HepG2 (cell line): Measurements from ENCODE around the gene KRCC1. TPM values are rescaled to one million over a fixed set of nuclear protein-coding genes. Genes with fewer than 3 reads are reported as not detected.

ENCODE experiments used
- CBX2 ChIP-seq, 2 experiments: fragments of 200-600 bp in 1 of 2; sonication (generic); formaldehyde crosslinking in 1 of 2; IDR thresholded peaks; 2 replicates each; pipeline versions ENCODE4 v1.7.0 to v1.8.1; 2018 to 2022; ENCODE audit warnings: low read depth in 2 of 2, low read length in 1 of 2, mild to moderate bottlenecking in 1 of 2, missing genetic modification reagents in 1 of 2
- GTF3A ChIP-seq: sonication (generic); formaldehyde crosslinking; conservative IDR thresholded peaks from 2 replicates; pipeline ENCODE4 v1.4.0; 2020; ENCODE audit warnings: mild to moderate bottlenecking, missing genetic modification reagents
- MAZ ChIP-seq, 2 experiments: sonication (generic) in 1 of 2; formaldehyde crosslinking in 1 of 2; IDR thresholded peaks; 2 replicates each; pipeline versions ENCODE4 v1.5.0 to v1.6.1; 2012 to 2020; ENCODE audit warnings: low read depth in 2 of 2, mild to moderate bottlenecking in 2 of 2, borderline replicate concordance in 1 of 2, improper control_type of control experiment in 1 of 2, low read length in 1 of 2, missing genetic modification reagents in 1 of 2, moderate library complexity in 1 of 2
- MNT ChIP-seq: fragments of 450-650 bp; IDR thresholded peaks from 2 replicates; pipeline ENCODE4 v1.6.1; 2016
- NR1H2 ChIP-seq: sonication (generic); formaldehyde crosslinking; IDR thresholded peaks from 2 replicates; pipeline ENCODE4 v1.8.1; 2022; ENCODE audit warnings: low read depth, missing genetic modification reagents, borderline replicate concordance
- SIX1 ChIP-seq: sonication (generic); formaldehyde crosslinking; IDR thresholded peaks from 2 replicates; pipeline ENCODE4 v1.4.0; 2020; ENCODE audit warnings: missing genetic modification reagents, borderline replicate concordance
- ZNF136 ChIP-seq: sonication (generic); formaldehyde crosslinking; IDR thresholded peaks from 2 replicates; pipeline ENCODE4 v1.8.1; 2022; ENCODE audit warnings: low read depth, mild to moderate bottlenecking, moderate library complexity, missing genetic modification reagents
- ZNF280D ChIP-seq: sonication (generic); formaldehyde crosslinking; IDR thresholded peaks from 2 replicates; pipeline ENCODE4 v1.5.1; 2020; ENCODE audit warnings: mild to moderate bottlenecking, missing genetic modification reagents
- polyA plus RNA-seq, 8 experiments: library from polyadenylated mRNA; depleted of rRNA in 3 of 8; stranded (reverse) in 7 of 8; unstranded in 1 of 8; fragments of >200 nt; fragmentation: Illumina TruSeq in 4 of 8; extraction: Trizol in 4 of 8; gene quantifications; 2 replicates each; pipeline versions ENCODE4 v1.2.1 to v1.2.3, GENCODE V29; 2011 to 2016; ENCODE audit warnings: low read depth in 4 of 8, missing spikeins in 1 of 8, mixed read lengths in 1 of 8; ENCODE audit not compliant: insufficient read depth in 1 of 8
- total RNA-seq, 5 experiments: library from RNA; depleted of rRNA; stranded (reverse); fragments of >200 nt; fragmentation: Illumina TruSeq; extraction: Trizol; gene quantifications; 2 replicates each; pipeline ENCODE4 v1.2.3, GENCODE V29; 2016; ENCODE audit warnings: low read depth in 1 of 5
- TF ChIP-seq, protein P1 (sequence below): sonication (generic); formaldehyde crosslinking; IDR thresholded peaks from 2 replicates; pipeline ENCODE4 v1.4.0; 2020; ENCODE audit warnings: missing genetic modification reagents
- TF ChIP-seq, protein P2 (sequence below): sonication (generic); formaldehyde crosslinking; IDR thresholded peaks from 2 replicates; pipeline ENCODE4 v1.9.0; 2021; ENCODE audit warnings: mild to moderate bottlenecking, missing genetic modification reagents

KRCC1 gene
- total and polyA plus RNA-seq, 2 of the 13 experiments (the other 11 are each of a cell fraction or from before 2014, with no cell fraction given) = 6.5 to 7.7 TPM

DNA sequence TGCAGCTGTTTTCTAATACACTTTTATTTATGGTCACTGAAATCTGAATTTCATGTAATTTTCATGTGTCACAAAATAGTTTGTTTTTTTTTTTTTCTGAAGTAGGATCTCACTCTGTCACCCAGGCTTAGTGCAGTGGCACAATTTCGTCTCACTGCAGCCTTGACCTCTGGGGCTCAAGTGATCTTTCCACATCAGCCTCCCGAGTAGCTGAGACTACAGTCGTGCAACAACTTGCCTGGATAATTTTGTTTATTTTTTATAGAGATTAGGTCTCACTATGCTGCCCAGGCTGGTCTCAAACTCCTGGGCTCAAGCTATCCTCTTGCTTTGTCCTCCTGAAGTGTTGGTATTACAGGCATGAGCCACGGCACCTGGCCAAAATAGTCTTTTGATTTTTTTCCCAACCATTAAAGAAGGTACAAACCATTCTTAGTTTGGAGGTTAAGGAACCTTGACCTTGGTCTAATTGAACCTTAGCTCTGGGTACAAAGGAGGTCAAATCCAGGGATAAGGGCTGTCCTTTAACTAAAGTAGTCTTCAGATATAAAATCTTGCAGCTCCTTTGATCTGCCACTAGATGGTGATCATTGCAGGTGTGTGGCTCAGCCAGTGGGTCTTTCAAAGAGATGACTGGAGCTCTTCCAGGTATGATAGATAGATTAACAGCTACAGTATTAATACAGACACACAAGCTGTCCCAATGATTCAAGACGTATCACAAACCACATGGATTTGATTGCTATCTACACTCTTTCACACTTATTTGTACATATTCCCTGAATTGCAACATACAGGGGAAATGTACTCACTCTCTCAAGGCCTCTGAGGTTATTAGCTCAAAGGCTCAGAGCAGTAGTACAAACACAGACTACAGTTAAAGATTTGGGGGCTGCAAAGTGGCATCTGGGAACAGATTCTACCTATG lies 4.7 kb upstream of the KRCC1 start (continued):
- TF ChIP-seq, protein P1, sequence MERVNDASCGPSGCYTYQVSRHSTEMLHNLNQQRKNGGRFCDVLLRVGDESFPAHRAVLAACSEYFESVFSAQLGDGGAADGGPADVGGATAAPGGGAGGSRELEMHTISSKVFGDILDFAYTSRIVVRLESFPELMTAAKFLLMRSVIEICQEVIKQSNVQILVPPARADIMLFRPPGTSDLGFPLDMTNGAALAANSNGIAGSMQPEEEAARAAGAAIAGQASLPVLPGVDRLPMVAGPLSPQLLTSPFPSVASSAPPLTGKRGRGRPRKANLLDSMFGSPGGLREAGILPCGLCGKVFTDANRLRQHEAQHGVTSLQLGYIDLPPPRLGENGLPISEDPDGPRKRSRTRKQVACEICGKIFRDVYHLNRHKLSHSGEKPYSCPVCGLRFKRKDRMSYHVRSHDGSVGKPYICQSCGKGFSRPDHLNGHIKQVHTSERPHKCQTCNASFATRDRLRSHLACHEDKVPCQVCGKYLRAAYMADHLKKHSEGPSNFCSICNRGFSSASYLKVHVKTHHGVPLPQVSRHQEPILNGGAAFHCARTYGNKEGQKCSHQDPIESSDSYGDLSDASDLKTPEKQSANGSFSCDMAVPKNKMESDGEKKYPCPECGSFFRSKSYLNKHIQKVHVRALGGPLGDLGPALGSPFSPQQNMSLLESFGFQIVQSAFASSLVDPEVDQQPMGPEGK = 0 out of 2 replicates have a peak, but pooled peaks have one; percentile 36
- no peak for TF ChIP-seq CBX2 (IDR thresholded peaks at IDR 0.05; ENCODE audit: low read depth, low read length)
- TF ChIP-seq CBX2 (CRISPR knock-in tag; IDR thresholded peaks at IDR 0.05; ENCODE audit: low read depth) = no peak
- TF ChIP-seq NR1H2 (CRISPR knock-in tag) = no peak
- peak; percentile 77; the same call in 1 of the 2 replicates for TF ChIP-seq ZNF136
- TF ChIP-seq MNT = no peak
- no peak for TF ChIP-seq MAZ (IDR thresholded peaks at IDR 0.05; ENCODE audit: borderline replicate concordance, low read depth, low read length)
- TF ChIP-seq MAZ (CRISPR knock-in tag; IDR thresholded peaks at IDR 0.05; ENCODE audit: low read depth) = no peak
- TF ChIP-seq GTF3A (CRISPR knock-in tag) = no peak
- TF ChIP-seq, protein P2, sequence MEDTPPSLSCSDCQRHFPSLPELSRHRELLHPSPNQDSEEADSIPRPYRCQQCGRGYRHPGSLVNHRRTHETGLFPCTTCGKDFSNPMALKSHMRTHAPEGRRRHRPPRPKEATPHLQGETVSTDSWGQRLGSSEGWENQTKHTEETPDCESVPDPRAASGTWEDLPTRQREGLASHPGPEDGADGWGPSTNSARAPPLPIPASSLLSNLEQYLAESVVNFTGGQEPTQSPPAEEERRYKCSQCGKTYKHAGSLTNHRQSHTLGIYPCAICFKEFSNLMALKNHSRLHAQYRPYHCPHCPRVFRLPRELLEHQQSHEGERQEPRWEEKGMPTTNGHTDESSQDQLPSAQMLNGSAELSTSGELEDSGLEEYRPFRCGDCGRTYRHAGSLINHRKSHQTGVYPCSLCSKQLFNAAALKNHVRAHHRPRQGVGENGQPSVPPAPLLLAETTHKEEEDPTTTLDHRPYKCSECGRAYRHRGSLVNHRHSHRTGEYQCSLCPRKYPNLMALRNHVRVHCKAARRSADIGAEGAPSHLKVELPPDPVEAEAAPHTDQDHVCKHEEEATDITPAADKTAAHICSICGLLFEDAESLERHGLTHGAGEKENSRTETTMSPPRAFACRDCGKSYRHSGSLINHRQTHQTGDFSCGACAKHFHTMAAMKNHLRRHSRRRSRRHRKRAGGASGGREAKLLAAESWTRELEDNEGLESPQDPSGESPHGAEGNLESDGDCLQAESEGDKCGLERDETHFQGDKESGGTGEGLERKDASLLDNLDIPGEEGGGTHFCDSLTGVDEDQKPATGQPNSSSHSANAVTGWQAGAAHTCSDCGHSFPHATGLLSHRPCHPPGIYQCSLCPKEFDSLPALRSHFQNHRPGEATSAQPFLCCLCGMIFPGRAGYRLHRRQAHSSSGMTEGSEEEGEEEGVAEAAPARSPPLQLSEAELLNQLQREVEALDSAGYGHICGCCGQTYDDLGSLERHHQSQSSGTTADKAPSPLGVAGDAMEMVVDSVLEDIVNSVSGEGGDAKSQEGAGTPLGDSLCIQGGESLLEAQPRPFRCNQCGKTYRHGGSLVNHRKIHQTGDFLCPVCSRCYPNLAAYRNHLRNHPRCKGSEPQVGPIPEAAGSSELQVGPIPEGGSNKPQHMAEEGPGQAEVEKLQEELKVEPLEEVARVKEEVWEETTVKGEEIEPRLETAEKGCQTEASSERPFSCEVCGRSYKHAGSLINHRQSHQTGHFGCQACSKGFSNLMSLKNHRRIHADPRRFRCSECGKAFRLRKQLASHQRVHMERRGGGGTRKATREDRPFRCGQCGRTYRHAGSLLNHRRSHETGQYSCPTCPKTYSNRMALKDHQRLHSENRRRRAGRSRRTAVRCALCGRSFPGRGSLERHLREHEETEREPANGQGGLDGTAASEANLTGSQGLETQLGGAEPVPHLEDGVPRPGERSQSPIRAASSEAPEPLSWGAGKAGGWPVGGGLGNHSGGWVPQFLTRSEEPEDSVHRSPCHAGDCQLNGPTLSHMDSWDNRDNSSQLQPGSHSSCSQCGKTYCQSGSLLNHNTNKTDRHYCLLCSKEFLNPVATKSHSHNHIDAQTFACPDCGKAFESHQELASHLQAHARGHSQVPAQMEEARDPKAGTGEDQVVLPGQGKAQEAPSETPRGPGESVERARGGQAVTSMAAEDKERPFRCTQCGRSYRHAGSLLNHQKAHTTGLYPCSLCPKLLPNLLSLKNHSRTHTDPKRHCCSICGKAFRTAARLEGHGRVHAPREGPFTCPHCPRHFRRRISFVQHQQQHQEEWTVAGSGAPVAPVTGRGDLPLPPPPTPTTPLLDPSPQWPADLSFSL = no peak
- peak; percentile 48; the same call in 1 of the 2 replicates for TF ChIP-seq SIX1 (CRISPR knock-in tag)
- TF ChIP-seq ZNF280D (CRISPR knock-in tag) = no peak
